HCEC 1CT (cell line): ENCODE measurements around the gene SNX6.
"Not testable (repeated sequence)": the region's sequence is repeated elsewhere in the genome, so short reads cannot be mapped to it uniquely, and the experiment has no call there.

Source experiments
- DNase-seq: peaks from one replicate; pipeline ENCODE4 v3.0.0-alpha.2; 2017

The SNX6 gene

GRCh38 chr14:34629657-34630529 is at the start of gene SNX6:
TSS of gene SNX6 (minus strand) at chr14:34630148. CDS start at chr14:34630116, 32 bp downstream.
- DNase-seq, result peak; percentile 72

GRCh38 chr14:34678735-34679134 is 48.8 kb upstream of the SNX6 start:
- no peak for DNase-seq

- DNase-seq, result no peak
Measured at GRCh38 chr14:34678306-34678705, 48.4 kb upstream of the SNX6 start.

DNA sequence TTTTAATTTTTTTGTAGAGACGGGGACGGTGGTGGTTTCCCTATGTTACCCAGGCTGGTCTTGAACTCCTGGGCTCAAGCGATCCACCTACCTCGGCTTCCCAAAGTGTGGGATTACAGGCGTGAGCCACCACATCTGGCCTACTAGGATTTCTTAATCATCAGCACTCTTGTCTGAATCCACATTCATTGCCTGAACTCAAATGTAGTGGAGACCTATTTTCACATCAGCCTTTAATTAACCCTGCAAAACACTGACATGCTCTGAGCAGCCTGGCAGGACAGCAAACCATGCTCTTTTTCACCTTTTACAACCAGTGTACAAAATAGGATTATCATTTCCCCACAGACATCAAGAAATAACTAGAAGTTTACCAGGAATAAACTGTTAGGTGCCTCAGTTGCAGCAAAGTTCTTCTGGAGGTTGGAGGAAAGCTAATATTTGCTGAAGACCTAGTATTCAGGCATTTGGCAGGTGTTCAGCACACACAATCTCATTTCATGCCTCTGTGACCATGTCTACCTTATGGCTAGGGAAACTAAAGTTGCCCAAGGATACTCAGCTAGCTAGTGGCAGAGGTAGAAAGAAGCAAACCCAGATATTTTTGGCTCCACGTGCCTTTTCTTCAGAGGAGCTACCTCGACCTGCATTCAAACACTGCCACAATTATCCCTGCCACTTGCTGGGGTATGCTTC is 46.7 kb upstream of the SNX6 start:
- DNase-seq, result no peak

DNA sequence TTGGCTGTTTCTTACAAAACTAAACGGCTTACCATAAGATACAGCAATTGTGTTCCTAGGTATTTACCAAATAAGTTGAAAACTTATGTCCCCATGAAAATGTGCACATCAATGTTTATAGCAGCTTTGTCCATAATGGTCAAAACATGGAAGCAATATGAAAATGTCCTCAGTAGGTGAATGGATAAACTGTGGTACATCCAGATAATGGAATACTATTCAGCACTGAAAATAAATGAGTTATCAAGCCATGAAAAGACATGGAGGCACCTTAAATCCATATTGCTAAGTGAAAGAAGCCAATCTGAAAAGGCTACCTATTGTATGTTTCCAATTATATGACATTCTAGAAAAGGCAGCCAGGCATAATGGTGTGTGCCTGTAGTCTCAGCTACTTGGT is 43.8 kb upstream of the SNX6 start:
- no peak for DNase-seq

- no peak for DNase-seq
Measured at GRCh38 chr14:34671716-34672115, 41.8 kb upstream of the SNX6 start.

- no peak for DNase-seq
Measured at GRCh38 chr14:34668111-34668510, 38.2 kb upstream of the SNX6 start.

- DNase-seq, result no peak
Measured at GRCh38 chr14:34667007-34667406, 37.1 kb upstream of the SNX6 start.

- peak; percentile 94 for DNase-seq
Measured at GRCh38 chr14:34665785-34666435, 36.0 kb upstream of the SNX6 start.

DNA sequence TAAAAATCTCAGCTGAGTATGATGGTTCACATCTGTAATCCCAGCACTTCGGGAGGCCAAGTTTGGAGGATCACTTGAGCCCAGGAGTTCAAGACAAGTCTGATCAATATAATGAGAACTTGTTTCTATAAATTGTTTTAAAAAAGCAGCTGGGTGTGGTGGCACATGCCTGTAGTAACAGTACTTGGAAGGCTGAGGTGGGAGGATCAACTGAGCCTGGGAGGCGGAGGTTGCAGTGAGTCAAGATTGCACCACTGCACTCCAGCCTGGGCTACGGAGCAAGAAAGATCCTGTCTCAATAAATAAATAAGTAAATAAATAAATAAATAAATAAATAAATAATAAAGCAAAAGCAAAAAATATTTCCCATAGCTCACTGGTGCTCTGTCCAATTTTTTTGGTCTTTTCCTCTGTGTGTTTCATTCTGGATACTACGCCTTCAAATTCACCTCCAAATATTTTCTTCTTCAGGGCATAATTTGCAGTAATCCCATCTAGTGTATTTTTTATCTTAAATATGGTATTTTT is 32.7 kb upstream of the SNX6 start:
- no peak for DNase-seq

- DNase-seq, result no peak
Measured at GRCh38 chr14:34660796-34661195, 30.8 kb upstream of the SNX6 start.

- DNase-seq, result no peak
Measured at GRCh38 chr14:34655959-34656358, 26.0 kb upstream of the SNX6 start.

GRCh38 chr14:34653073-34653472 is 23.1 kb upstream of the SNX6 start:
- DNase-seq, result not testable (repeated sequence)

DNA sequence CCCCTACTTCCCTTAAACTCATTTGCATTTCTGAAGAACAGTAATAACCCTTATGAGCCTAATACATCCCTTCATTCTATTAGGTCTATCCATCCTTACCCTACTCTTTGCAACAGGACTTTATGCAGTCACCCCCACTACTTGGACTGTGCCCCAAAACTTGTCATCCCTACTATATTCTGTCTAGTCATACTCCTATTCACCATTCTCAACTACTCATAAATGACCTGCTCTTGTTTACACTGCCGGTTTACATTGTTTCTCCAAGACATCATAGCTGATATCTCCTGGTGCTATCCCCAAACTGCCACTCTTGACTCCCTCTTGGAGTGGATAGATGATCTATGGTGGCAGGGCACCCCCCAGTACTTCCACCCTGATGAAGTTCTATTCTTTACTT is 22.4 kb upstream of the SNX6 start:
- DNase-seq, result not testable (repeated sequence)

DNA sequence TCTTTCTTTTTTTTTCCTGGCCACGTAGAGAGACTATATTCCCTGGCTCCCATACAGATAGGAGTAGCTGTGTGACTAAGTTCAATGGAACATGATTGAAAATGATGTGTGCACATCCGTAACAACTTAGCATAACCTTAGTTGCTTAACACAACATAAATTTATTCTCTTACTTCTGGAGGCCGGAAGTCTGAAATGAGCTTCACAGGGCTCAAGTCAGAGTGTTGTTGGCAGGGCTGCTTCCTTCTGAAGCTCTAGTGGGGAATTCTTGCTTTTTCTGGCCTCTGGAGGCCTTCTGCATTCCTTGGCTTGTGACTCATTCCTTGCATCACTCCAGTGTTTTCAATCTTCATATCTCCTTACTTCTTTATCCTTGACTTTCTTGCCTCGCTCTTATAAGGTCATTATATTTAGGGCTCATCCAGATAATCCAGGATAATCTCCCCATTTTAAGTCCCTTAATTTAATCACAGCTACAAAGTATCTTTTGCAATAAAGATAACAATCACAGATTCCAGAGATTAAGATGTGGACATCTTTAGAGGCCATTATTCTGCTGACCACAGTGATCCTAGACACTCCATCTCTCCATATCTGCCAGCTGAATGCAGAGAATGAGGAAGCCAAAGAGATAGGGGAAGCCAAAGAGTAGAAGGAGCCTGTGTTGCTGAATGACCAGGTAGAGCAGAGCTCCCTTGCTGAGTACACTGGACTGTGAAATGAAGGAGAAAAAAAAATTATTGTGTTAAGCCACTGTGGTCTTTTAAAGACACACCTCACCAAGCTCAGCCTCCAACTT is 21.0 kb upstream of the SNX6 start:
- DNase-seq, result peak; percentile 100

GRCh38 chr14:34650006-34650405 is 20.1 kb upstream of the SNX6 start:
- not testable (repeated sequence) for DNase-seq

DNA sequence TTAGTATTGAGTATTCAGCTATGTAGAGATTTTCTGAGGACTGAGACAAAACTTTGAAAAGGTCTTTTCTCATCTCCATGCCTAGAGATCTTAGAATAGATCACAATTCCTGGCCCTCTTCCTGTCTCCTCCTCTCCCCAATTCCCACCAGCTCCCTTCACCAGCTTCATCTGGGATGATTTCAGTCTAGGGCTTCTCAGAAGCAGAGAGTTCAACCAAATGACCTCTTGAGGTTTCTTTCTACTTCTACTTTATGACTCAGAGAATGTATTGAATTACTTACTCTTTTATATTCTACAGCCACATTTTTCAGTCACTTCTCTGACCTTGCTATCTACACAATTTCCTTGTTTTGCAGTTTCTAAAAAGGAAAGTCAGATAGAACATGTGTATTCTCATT is 19.4 kb upstream of the SNX6 start:
- peak; percentile 96 for DNase-seq

DNA sequence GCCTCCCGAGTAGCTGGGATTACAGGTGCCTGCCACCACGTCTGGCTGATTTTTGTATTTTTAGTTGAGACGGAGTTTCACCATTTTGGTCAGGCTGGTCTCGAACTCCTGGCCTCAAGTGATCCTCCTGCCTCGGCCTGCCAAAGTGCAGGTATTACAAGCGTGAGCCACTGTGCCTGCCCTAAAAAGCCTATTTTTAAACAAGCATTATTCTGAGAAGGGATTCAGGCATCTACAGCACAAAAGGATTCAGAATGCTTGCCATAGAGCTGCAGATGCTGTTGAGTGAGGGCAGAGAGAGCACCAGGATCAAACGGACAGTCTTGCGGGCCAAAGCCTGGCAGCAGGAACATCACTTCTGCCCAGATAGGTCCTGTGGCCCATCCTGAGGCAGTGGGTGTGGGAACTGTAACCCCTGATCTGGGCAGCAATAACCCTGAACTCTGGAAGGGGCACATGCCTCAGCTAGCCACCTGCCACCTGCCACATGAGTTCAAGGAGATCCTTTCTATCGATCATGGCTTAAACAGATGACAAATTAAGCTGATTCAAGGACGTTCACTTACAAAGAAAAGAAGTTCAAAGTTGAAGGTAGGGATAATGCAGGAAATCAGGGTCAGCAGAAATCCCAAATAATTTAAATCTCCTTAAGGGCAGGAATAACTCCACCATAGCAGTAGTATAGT is 16.8 kb upstream of the SNX6 start:
- DNase-seq, result no peak

GRCh38 chr14:34643361-34643760 is 13.4 kb upstream of the SNX6 start:
- no peak for DNase-seq

GRCh38 chr14:34642595-34642994 is 12.6 kb upstream of the SNX6 start:
- DNase-seq, result no peak

DNA sequence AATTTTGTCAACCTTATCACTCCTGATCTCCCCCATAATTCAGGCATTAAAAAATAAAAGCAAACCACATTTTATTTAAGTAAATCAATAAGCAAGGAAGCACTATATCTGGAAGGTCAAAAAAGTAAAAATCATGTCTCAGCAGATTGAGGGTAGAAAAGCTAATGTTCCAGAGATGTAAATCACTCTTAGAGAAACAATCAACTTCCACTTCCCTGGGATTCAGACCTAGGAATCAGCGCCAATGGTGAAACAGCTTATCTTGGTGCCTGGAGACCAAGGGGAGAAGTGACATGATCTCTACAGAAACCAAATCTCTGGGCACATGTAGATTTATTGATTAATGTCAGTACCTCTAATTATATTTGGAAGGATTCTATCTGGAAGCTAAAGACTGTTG is 10.9 kb upstream of the SNX6 start:
- DNase-seq, result no peak

DNA sequence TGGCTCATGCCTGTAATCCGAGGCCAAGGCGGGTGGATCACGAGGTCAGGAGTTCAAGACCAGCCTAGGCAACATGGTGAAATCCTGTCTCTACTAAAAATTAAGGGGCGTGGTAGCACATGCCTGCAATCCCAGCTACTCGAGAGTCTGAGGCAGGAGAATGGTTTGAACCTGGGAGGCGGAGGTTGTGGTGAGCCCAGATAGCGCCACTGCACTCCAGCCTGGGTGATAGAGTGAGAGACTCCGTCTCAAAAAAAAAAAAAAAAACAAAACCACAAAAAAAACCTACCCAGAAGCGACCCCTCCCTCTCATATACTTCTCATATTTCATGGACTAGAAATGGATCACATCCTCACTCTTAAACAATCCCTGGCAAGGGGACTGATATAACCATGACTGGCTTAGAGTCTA is 4.4 kb upstream of the SNX6 start:
- DNase-seq, result not testable (repeated sequence)
